Neural cell (in vitro differentiated cells): Measurements from ENCODE around the gene INO80. TPM values are rescaled to one million over a fixed set of nuclear protein-coding genes. Genes with fewer than 3 reads are reported as not detected.

ENCODE experiments used
- H2AFZ ChIP-seq: fragments of 200-600, 300-800 bp; sonication (generic), shearing (Covaris generic); 2 replicates; pipeline ENCODE4 v1.6.0; 2014; ENCODE audit warnings: low read depth, mild to moderate bottlenecking, antibody characterized with exemption, low read length, moderate library complexity
- H3F3A ChIP-seq: fragments of 200-600 bp; shearing (Covaris generic); 2 replicates; pipeline ENCODE4 v1.6.1; 2016; ENCODE audit warnings: mild to moderate bottlenecking, moderate library complexity, mixed read lengths, antibody characterized with exemption, low read length; ENCODE audit not compliant: insufficient read depth, poor library complexity, severe bottlenecking
- H3K27ac ChIP-seq: fragments of 200-600, 300-800 bp; sonication (generic), shearing (Covaris generic); 2 replicates; pipeline ENCODE4 v1.5.1; 2014; ENCODE audit warnings: mild to moderate bottlenecking, low read length, moderate library complexity
- H3K27me3 ChIP-seq: fragments of 300-800, 200-600 bp; sonication (generic), shearing (Covaris generic); 2 replicates; pipeline ENCODE4 v1.6.0; 2014; ENCODE audit warnings: mild to moderate bottlenecking, low read depth, low read length, moderate library complexity; ENCODE audit not compliant: insufficient read depth
- H3K36me3 ChIP-seq: fragments of 300-800, 200-600 bp; sonication (generic), shearing (Covaris generic); 2 replicates; pipeline ENCODE4 v1.5.1; 2014; ENCODE audit warnings: mild to moderate bottlenecking, antibody characterized with exemption, low read length, moderate library complexity; ENCODE audit not compliant: insufficient read depth
- H3K4me2 ChIP-seq: fragments of 300-800, 200-600 bp; sonication (generic), shearing (Covaris generic); 2 replicates; pipeline ENCODE4 v1.6.0; 2014; ENCODE audit warnings: mild to moderate bottlenecking, low read length
- H3K4me3 ChIP-seq: fragments of 300-800, 200-600 bp; sonication (generic), shearing (Covaris generic); 2 replicates; pipeline ENCODE4 v1.5.1; 2014; ENCODE audit warnings: mild to moderate bottlenecking, low read length, moderate library complexity
- H3K79me2 ChIP-seq: fragments of 200-600 bp; shearing (Covaris generic); replicated peaks from 2 replicates; pipeline ENCODE4 v1.6.0; 2014; ENCODE audit warnings: mild to moderate bottlenecking, low read length, moderate library complexity; ENCODE audit not compliant: insufficient read depth
- H3K9ac ChIP-seq: fragments of 300-800, 200-600 bp; sonication (generic), shearing (Covaris generic); 2 replicates; pipeline ENCODE4 v1.6.1; 2016; ENCODE audit warnings: mild to moderate bottlenecking, low read length, mixed read lengths
- H3K9me2 ChIP-seq: fragments of 200-600 bp; shearing (Covaris generic); 2 replicates; pipeline ENCODE4 v1.6.1; 2016; ENCODE audit warnings: mild to moderate bottlenecking, low read length, mixed read lengths; ENCODE audit not compliant: insufficient read depth
- H3K9me3 ChIP-seq: fragments of 200-600, 300-800 bp; sonication (generic), shearing (Covaris generic); 2 replicates; pipeline ENCODE4 v1.6.1; 2016; ENCODE audit warnings: mild to moderate bottlenecking, mixed run types, low read length, moderate library complexity, mixed read lengths
- H4K20me1 ChIP-seq: fragments of 200-600 bp; shearing (Covaris generic); 2 replicates; pipeline ENCODE4 v1.6.1; 2016; ENCODE audit warnings: mild to moderate bottlenecking, mixed run types; ENCODE audit not compliant: insufficient read depth
- CTCF ChIP-seq: fragments of 450-650 bp; IDR thresholded peaks from 2 replicates; pipeline ENCODE4 v1.5.1; 2014; ENCODE audit warnings: antibody characterized with exemption, mild to moderate bottlenecking, moderate library complexity; ENCODE audit not compliant: poor library complexity, severe bottlenecking
- EP300 ChIP-seq: fragments of 450-650 bp; conservative IDR thresholded peaks from 2 replicates; pipeline ENCODE4 v1.6.1; 2014; ENCODE audit warnings: antibody characterized with exemption, mild to moderate bottlenecking, moderate library complexity; ENCODE audit not compliant: poor library complexity, severe bottlenecking
- EZH2 ChIP-seq: fragments of 200-600, 300-800 bp; shearing (Covaris generic), sonication (generic); IDR thresholded peaks from 2 replicates; pipeline ENCODE4 v1.6.1; 2014; ENCODE audit warnings: antibody characterized with exemption, low read length, borderline replicate concordance, mild to moderate bottlenecking; ENCODE audit not compliant: insufficient read depth, poor library complexity, severe bottlenecking
- MXI1 ChIP-seq: fragments of 450-650 bp; conservative IDR thresholded peaks from 2 replicates; pipeline ENCODE4 v1.6.1; 2014; ENCODE audit warnings: antibody characterized with exemption, mild to moderate bottlenecking; ENCODE audit not compliant: poor library complexity, severe bottlenecking
- POLR2AphosphoS5 ChIP-seq: IDR thresholded peaks from 2 replicates; pipeline ENCODE4 v1.6.1; 2012
- RAD21 ChIP-seq: fragments of 450-650 bp; conservative IDR thresholded peaks from 2 replicates; pipeline ENCODE4 v1.6.1; 2014; ENCODE audit warnings: antibody characterized with exemption, mild to moderate bottlenecking, moderate library complexity
- REST ChIP-seq: IDR thresholded peaks from 2 replicates; pipeline ENCODE4 v1.6.1; 2012; ENCODE audit warnings: borderline replicate concordance
- SMC3 ChIP-seq: fragments of 450-650 bp; conservative IDR thresholded peaks from 2 replicates; pipeline ENCODE4 v1.6.1; 2014; ENCODE audit warnings: antibody characterized with exemption, mild to moderate bottlenecking, moderate library complexity; ENCODE audit not compliant: poor library complexity
- TAF1 ChIP-seq: IDR thresholded peaks from 2 replicates; pipeline ENCODE4 v1.6.1; 2012; ENCODE audit warnings: low read depth
- polyA plus RNA-seq: library from polyadenylated mRNA; depleted of rRNA; stranded (reverse); fragments of >200 nt; gene quantifications from 2 replicates; pipeline ENCODE4 v1.2.3, GENCODE V29; 2014

Gene INO80
- polyA plus RNA-seq, 1 donor from 2014 or later, result 8.4 TPM

- no peaks in the 10 kb centered on the region for H4K20me1 ChIP-seq
- H3K4me3 ChIP-seq, result no peak overlapping the region
- H3K9ac ChIP-seq, result no peak overlapping the region
- H3K4me2 ChIP-seq, result no peak overlapping the region
- H2AFZ ChIP-seq, result no peak overlapping the region
- H3K9me3 ChIP-seq, result no peaks in the 10 kb centered on the region
- H3K27ac ChIP-seq, result no peak overlapping the region
- H3K27me3 ChIP-seq, result no peaks in the 10 kb centered on the region
- TF ChIP-seq TAF1, result no peak
- TF ChIP-seq SMC3, result no peak
- no peak for TF ChIP-seq EP300
- TF ChIP-seq REST, result no peak
- TF ChIP-seq MXI1, result no peak
- TF ChIP-seq CTCF, result no peak
- no peak for TF ChIP-seq POLR2AphosphoS5
- no peak for TF ChIP-seq EZH2
- TF ChIP-seq RAD21, result no peak
- no peaks in the 10 kb centered on the region for H3K9me2 ChIP-seq
- no peaks in the 10 kb centered on the region for H3F3A ChIP-seq
- peaks cover 7% of the 10 kb centered on the region for H3K36me3 ChIP-seq
- H3K79me2 ChIP-seq, result no peaks in the 10 kb centered on the region
Measured at GRCh38 chr15:41039121-41039520, 77.0 kb downstream of the INO80 start.

GRCh38 chr15:41032079-41032328, 84.1 kb downstream of the INO80 start:
- H4K20me1 ChIP-seq, result no peaks in the 10 kb centered on the region
- no peaks in the 10 kb centered on the region for H3K79me2 ChIP-seq
- no peaks in the 10 kb centered on the region for H3K9me3 ChIP-seq
- H3K9ac ChIP-seq, result no peak overlapping the region
- no peak overlapping the region for H3K27ac ChIP-seq
- no peak overlapping the region for H2AFZ ChIP-seq
- no peaks in the 10 kb centered on the region for H3K9me2 ChIP-seq
- H3K4me2 ChIP-seq, result no peak overlapping the region
- no peaks in the 10 kb centered on the region for H3K27me3 ChIP-seq
- no peak overlapping the region for H3K4me3 ChIP-seq
- no peak for TF ChIP-seq CTCF
- TF ChIP-seq EP300, result no peak
- no peak for TF ChIP-seq SMC3
- H3F3A ChIP-seq, result no peaks in the 10 kb centered on the region
- H3K36me3 ChIP-seq, result no peaks in the 10 kb centered on the region
